Heart left ventricle (tissue), 16 donors: ENCODE data around the gene IL23A. TPM values are rescaled to one million over a fixed set of nuclear protein-coding genes. Genes with fewer than 3 reads are reported as not detected.

Experiments
- ATAC-seq, 4 donors: fragments of 200-7000 bp; cut with Tn5 transposase; one replicate each; pipeline ENCODE4 v1.9.1; 2020 to 2022; ENCODE audit warnings: moderate library complexity in 4 of 4, mild to moderate bottlenecking in 3 of 4, moderate number of reproducible peaks in 1 of 4
- DNase-seq, 5 donors: peaks; one replicate each; pipeline ENCODE4 v3.0.0-alpha.2; 2020
- H3K27ac ChIP-seq, 12 donors: fragments of 200-600 bp; sonication (generic) in 4 of 12; one replicate each; pipeline versions ENCODE4 v1.5.0 to v1.8.0; 2016 to 2022; ENCODE audit warnings: mild to moderate bottlenecking in 2 of 12
- H3K27me3 ChIP-seq, 9 donors: fragments of 200-600 bp; sonication (generic) in 2 of 9; one replicate each; pipeline versions ENCODE4 v1.5.1 to v1.8.0; 2016 to 2022; ENCODE audit warnings: mild to moderate bottlenecking in 3 of 9
- H3K36me3 ChIP-seq, 9 donors: fragments of 200-600 bp; sonication (generic) in 2 of 9; one replicate each; pipeline versions ENCODE4 v1.5.0 to v1.8.0; 2018 to 2022; ENCODE audit warnings: mild to moderate bottlenecking in 2 of 9
- H3K4me1 ChIP-seq, 12 donors: fragments of 200-600 bp; sonication (generic) in 4 of 12; one replicate each; pipeline versions ENCODE4 v1.5.0 to v1.8.0; 2016 to 2022; ENCODE audit warnings: mild to moderate bottlenecking in 3 of 12
- H3K4me3 ChIP-seq, 12 donors: fragments of 200-600 bp; sonication (generic) in 4 of 12; one replicate each; pipeline versions ENCODE4 v1.5.0 to v1.8.0; 2017 to 2022; ENCODE audit warnings: mild to moderate bottlenecking in 9 of 12, moderate library complexity in 4 of 12
- H3K9me3 ChIP-seq, 12 donors: fragments of 200-600 bp; sonication (generic) in 4 of 12; one replicate each; pipeline versions ENCODE4 v1.5.0 to v1.8.0; 2016 to 2022; ENCODE audit warnings: mild to moderate bottlenecking in 1 of 12
- POLR2A ChIP-seq, 2 donors: fragments of 450-650 bp; IDR thresholded peaks; one replicate each; pipeline ENCODE4 v1.6.1; 2017; ENCODE audit warnings: antibody characterized with exemption in 2 of 2, mild to moderate bottlenecking in 2 of 2, moderate library complexity in 2 of 2
- WGBS, 4 donors: extraction: QIAGEN DNeasy Blood & Tissue Kit in 2 of 4; methylation state at CpG; one replicate each; pipeline versions ENCODE4 v1.1.5 to v1.1.7; 2013 to 2018; 5-methylcytosine and 5-hydroxymethylcytosine counted together
- intact Hi-C, 10 donors: fragments of 100-400 bp; cut with DNase I; formaldehyde crosslinking; loops; one replicate each; pipeline versions ENCODE4 v1.11.1 to v1.14.2; 2022
- polyA plus RNA-seq, 2 donors: library from polyadenylated mRNA; stranded (reverse); fragments of 200-250 nt; gene quantifications; one replicate each; pipeline ENCODE4 v1.2.3, GENCODE V29; 2013
- total RNA-seq, 9 donors: library from RNA; depleted of rRNA in 2 of 9; stranded (reverse); fragments of >200 nt in 2 of 9; fragmentation: NEBNext Ultra II Directional in 3 of 9; extraction: Animal tissue kit (Norgen Biotek cat#: 25700) in 3 of 9; gene quantifications; one replicate each; pipeline versions ENCODE4 v1.1.0 to v1.2.4, GENCODE V29; 2016 to 2023
- TF ChIP-seq, protein P1 (sequence below), 12 donors: fragments of 200-600 bp; sonication (generic) in 4 of 12; IDR thresholded peaks; one replicate each; pipeline versions ENCODE4 v1.5.0 to v1.8.0; 2018 to 2022; ENCODE audit warnings: antibody characterized with exemption in 12 of 12, mild to moderate bottlenecking in 5 of 12
- donor health status: ischemic (EF 13 %, LVEDD 7.1; RV severe dilation, severe dysfunction).
- donor health status: healthy with polysubstance abuse.
- donor health status: DM: no; HTN: yes; CAD: no.
- donor health status: DM: no; HTN: no; CAD: no.
- donor health status: ischemic (EF 25% LVEDD 6.9; RV normal size, moderate dysfunction).
- donor health status: ischemic (EF 25% LVEDD 5.7; RV mildly dilated, moderate dysfunction).
- donor health status: healthy.
- donor health status: DM: yes; HTN: yes; CAD: no.
- donor health status: ischemic (EF 35%, LVEDD 5.7; RV mildly dilated, moderate dysfunction).
- donor health status: nonischemic (EF 11% LVEDD 7.7; RV severe dilation, severe dysfunction).
- donor health status: DM: yes; HTN: yes; CAD: no.
- donor health status: PGD.
- donor health status: ischemic (EF 29% LVEDD 5.4; RV normal size, mild dysfunction).
- donor health status: nonischemic (EF 23%, LVEDD 6.1; RV moderate dilation, normal function).

The IL23A gene
- total and polyA plus RNA-seq, 11 donors = 0.29 to 0.69 TPM; not detected in 9

DNA sequence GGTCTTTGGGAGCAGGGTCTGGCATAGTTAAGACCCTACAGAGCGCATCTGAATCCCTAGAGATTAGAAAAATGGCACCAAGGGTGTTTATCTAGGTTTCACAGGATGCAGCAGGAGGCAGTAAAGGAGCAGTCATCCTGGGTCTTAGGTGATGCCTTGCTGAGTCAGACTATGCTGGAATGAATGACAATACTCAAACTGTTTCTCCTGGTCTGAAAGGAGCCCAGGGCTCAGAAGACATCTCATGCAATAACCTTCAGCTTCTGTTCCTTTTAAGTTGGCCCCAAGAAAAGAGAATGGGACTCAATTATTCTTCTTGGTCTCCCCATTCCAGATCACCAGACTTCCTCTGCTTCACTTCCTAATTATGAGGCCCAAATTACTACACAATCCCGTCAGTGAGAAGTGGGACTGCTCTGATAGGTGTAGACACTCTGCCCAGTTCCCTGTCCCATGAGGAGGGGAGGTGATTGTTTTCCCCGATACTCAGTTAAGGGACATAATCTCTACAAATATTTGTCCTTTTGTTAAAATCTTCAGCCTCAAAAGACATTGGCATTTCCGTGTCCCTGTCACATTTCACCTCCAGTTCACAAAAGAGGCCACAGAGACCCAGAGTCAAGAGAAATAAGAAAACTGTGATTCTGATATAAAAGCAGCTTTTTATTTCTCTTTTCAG lies 38.8 kb downstream of the IL23A start:
- peaks cover 0 to 19% (median 0%) of the 10 kb centered on the region in 12 donors for H3K4me1 ChIP-seq
- peaks cover 0 to 7% (median 0%) of the 10 kb centered on the region in 12 donors for H3K9me3 ChIP-seq
- DNase-seq (no peak), ATAC-seq (peak in 1 of 4 donors; percentile 13)
- H3K27me3 ChIP-seq = no peaks in the 10 kb centered on the region
- no peak overlapping the region for H3K4me3 ChIP-seq
- TF ChIP-seq POLR2A (IDR thresholded peaks at IDR 0.05) = no peak
- TF ChIP-seq, protein P1, sequence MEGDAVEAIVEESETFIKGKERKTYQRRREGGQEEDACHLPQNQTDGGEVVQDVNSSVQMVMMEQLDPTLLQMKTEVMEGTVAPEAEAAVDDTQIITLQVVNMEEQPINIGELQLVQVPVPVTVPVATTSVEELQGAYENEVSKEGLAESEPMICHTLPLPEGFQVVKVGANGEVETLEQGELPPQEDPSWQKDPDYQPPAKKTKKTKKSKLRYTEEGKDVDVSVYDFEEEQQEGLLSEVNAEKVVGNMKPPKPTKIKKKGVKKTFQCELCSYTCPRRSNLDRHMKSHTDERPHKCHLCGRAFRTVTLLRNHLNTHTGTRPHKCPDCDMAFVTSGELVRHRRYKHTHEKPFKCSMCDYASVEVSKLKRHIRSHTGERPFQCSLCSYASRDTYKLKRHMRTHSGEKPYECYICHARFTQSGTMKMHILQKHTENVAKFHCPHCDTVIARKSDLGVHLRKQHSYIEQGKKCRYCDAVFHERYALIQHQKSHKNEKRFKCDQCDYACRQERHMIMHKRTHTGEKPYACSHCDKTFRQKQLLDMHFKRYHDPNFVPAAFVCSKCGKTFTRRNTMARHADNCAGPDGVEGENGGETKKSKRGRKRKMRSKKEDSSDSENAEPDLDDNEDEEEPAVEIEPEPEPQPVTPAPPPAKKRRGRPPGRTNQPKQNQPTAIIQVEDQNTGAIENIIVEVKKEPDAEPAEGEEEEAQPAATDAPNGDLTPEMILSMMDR (IDR thresholded peaks at IDR 0.05) = no peak
- 65 to 80% (median 73%) methylated on average over 4 of the region's 4 CpGs for WGBS, 4 donors
- no peak overlapping the region for H3K27ac ChIP-seq
- intact Hi-C loops = no loop called here
- no peaks in the 10 kb centered on the region for H3K36me3 ChIP-seq

DNA sequence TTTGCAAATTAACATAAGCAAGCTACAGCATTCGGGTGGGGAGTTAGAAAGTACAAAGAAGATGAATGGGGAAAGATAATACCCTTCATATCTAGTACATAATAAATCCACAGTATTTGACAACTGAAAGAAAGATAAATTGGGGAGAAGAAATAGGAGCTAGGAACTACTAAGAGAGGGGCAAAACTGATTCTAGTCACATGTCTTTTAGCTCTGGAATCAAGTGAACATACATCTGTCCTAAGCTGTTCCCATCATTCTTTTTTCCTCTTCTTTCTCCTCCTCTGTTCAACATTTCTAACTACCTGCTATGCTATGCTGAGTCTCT lies 39.3 kb downstream of the IL23A start:
- Histone ChIP-seq H3K27me3 (no peaks in the 10 kb centered on the region), H3K27ac (no peak overlapping the region), H3K9me3 (peaks cover 0 to 7% (median 0%) of the 10 kb centered on the region in 12 donors), H3K36me3 (no peaks in the 10 kb centered on the region), H3K4me1 (peaks cover 0 to 19% (median 0%) of the 10 kb centered on the region in 12 donors), H3K4me3 (no peak overlapping the region)
- 54 to 63% (median 57%) methylated on average over 1 of the region's 1 CpG for WGBS, 4 donors
- DNase-seq = no peak
- intact Hi-C loops = no loop called here
- TF ChIP-seq, protein P1 (IDR thresholded peaks at IDR 0.05) = no peak
- no peak for TF ChIP-seq POLR2A (IDR thresholded peaks at IDR 0.05)
- no peak for ATAC-seq

DNA sequence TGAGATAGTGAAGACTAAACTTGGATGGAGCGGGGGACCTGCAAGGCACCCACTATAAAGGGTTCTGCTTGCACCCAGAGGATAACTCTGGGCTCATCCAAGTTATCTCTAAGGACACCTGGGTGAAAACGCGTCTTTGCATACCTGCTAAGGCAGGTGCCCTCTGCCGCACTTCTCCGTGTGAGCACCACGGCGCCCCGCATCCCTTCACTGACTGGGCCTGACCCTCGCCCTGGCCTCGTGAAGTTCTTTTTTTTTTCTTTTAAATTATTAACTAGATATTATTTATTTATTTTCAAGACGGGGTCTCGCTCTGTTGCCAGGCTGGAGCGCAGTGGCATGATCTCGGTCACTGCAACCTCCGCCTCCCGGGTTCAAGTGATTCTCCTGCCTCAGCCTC lies 43.9 kb downstream of the IL23A start:
- ATAC-seq = no peak
- WGBS, 4 donors = 89 to 94% (median 93%) methylated on average over 16 of the region's 16 CpGs

DNA sequence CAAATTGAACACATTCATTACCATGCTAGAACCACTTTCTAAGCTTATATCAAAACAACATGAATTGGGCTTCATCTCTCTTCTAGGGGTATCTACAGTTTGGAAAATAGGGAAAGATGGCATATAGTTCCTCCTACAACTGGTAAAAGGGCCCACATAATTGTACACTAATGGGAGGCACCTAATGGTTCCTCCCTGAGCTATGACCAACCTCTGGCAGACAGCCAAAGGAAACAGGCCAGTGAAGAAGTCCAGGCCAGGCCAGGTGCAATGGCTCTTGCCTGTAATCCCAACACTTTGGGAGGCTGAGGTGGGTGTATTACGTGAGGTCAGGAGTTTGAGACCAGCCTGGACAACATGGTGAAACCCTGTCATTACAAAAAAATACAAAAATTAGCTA lies 47.2 kb downstream of the IL23A start:
- DNase-seq = no peak
- TF ChIP-seq, protein P1 (IDR thresholded peaks at IDR 0.05) = no peak
- no peak for TF ChIP-seq POLR2A (IDR thresholded peaks at IDR 0.05)
- Histone ChIP-seq H3K27me3 (no peaks in the 10 kb centered on the region), H3K4me1 (no peaks in the 10 kb centered on the region), H3K9me3 (no peaks in the 10 kb centered on the region), H3K36me3 (no peaks in the 10 kb centered on the region), H3K4me3 (no peak overlapping the region), H3K27ac (no peak overlapping the region)
- ATAC-seq = no peak
- intact Hi-C loops = no loop called here
- WGBS, 4 donors = 86 to 97% (median 92%) methylated on average over 1 of the region's 1 CpG

More for the DNA sequence above, 43.9 kb downstream of the IL23A start:
- Histone ChIP-seq H3K27ac (no peak overlapping the region), H3K4me3 (no peak overlapping the region), H3K36me3 (no peaks in the 10 kb centered on the region), H3K27me3 (no peaks in the 10 kb centered on the region), H3K9me3 (no peaks in the 10 kb centered on the region), H3K4me1 (no peaks in the 10 kb centered on the region)
- no peak for TF ChIP-seq POLR2A (IDR thresholded peaks at IDR 0.05)
- TF ChIP-seq, protein P1 (IDR thresholded peaks at IDR 0.05) = no peak
- intact Hi-C loops = no loop called here
- no peak for DNase-seq
